Umbilical cord (tissue), 1 donor: ENCODE measurements around the gene ASF1A. TPM values are rescaled to one million over a fixed set of nuclear protein-coding genes. Genes with fewer than 3 reads are reported as not detected.

ENCODE experiments used
- total RNA-seq: library from RNA; depleted of rRNA; stranded (reverse); fragments of >200 nt; gene quantifications from one replicate; pipeline ENCODE4 v1.2.3, GENCODE V29; 2014; ENCODE audit warnings: low replicate concordance; ENCODE audit not compliant: insufficient read depth

ASF1A gene
- total RNA-seq, 1 donor from 2014 or later, result 12.8 TPM

Other genes with a start within 250 kb of the ASF1A start
- 26.7 TPM for gene CEP85L, start 242.6 kb upstream of the ASF1A start, total RNA-seq
- gene MCM9, start 41.0 kb downstream of the ASF1A start, total RNA-seq, result 21.4 TPM
- 8.7 TPM for gene FAM184A, start 184.5 kb downstream of the ASF1A start, total RNA-seq